HG03095 (cell line): ENCODE results near the gene DAP.

Experiments used
- ATAC-seq: cut with Tn5 transposase; IDR thresholded peaks from one replicate; pipeline ENCODE4 v1.9.1; 2021; ENCODE audit warnings: moderate library complexity; ENCODE audit not compliant: unreplicated experiment

Gene DAP

DNA sequence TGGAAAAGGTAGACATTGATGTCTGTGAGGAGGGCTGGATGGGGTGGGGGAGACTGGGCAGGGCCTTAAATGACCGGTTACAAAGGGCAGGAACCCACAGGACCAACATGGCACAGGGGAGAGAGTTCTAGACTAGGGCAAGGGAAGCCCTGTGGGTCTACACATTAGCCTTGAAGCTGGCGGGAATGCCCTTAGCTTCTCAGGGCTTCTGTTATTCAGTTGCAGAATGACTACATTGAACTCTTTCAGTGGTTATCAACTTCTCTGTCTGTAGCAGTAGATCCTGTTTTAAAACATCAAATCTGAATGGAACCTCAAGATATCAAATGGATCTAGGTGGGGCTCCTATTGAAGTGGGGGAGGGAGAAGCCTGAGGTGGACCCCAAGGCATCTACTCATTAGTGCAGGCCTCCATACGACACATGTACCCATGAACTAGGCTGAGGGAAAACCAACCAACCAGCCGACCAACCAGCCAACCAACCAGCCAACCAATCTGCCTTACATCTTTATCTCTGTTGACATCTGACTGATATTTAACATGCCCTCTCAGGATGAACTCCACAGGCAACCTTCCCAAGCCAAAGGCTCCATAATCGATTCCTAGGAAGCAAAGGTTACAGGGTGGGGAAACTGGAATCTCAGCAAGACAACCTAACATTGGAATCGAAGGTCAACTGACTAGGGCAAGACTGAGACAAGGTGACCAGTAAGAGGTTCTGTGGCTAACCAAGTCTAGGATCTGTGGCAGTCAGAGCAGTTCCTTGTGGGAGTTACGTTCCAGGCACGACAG is 48.3 kb downstream of the DAP start:
- ATAC-seq: peak; percentile 90

DNA sequence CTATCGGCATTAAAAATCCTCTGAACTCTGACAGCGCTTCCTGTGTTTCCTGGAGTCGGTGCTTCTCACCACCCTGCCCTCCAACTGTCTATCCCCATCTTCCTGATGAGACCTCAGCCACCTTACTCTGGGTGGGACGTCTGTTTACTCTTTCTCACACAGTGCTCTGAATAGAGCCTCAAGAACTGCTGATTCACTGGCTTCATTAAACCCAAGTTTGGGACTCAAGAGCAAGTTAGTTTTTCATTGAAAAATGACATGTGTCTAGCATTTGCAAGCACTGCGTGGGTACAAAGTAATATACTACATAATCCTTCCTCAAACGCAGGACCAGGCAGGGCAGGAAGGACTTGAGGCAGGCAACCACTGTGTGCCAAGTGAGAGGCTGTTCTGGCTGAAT is 49.5 kb downstream of the DAP start:
- no peak for ATAC-seq

DNA sequence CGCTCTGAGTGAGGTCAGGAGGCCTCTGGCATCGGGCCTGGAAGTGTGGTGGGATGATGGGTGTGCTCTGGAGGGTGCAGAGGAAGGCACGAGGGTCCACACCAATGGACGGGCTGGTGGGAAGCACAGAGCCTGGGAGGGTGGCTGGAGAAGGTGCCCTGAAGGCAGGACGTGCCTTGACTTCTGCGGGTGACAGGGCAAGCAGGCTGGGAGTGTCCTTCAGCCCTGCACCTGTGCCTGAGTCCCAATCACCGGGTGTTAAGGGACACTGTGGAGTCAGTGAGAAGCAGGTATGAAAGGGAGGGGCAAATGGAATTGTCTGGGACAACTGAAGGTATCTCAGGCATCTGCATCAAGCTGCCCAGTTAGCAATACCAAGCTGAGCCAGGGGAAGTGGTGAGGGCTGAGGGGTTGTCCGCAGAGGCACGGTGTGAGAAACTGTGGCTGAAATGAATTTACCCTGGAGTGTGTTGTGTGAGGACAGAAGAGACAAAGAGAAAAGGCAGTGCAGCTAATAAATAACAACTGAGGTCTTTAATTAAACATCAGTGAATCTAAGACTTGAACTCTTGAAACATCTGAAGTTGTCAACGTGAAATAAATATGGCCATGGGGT is 50.4 kb downstream of the DAP start:
- no peak for ATAC-seq

DNA sequence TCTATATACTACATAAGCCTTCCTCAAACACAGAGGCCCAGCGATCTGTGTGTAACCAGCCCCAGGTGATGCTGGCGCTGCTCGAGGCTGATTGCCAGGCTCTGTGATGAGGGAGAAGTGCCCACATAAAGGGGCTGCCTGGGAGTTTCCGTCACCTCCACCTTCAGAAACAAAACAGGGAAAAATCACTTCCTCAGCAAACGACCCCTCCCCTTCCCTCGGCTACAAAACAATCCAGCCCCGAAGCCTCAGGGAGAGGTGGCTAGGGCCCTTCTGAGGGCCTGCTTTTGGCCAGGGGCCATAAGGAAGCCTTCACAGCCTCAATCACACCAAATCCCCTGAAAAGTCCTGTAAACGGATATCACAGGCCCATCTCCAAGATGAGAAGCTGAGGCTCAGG is 51.1 kb downstream of the DAP start:
- ATAC-seq: no peak

DNA sequence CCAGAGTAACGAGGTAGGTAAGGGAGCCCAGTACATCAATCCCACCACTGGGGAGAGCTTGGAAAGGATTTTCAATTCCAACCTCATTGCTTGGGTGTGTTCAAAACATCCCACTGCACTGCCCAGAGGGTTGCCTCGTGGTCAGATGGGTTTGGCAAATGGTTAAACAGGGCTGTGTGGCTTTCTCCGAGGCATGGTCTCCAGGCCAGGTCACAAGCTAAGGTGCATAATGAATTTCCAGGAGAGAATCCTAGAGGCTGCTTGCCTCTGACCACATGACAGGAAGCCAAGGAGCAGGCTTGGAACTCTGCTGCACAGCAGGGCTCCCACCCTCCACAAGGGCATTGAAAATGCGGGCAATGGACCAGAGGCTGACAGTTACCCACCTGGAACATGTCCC is 51.6 kb downstream of the DAP start:
- no peak for ATAC-seq

DNA sequence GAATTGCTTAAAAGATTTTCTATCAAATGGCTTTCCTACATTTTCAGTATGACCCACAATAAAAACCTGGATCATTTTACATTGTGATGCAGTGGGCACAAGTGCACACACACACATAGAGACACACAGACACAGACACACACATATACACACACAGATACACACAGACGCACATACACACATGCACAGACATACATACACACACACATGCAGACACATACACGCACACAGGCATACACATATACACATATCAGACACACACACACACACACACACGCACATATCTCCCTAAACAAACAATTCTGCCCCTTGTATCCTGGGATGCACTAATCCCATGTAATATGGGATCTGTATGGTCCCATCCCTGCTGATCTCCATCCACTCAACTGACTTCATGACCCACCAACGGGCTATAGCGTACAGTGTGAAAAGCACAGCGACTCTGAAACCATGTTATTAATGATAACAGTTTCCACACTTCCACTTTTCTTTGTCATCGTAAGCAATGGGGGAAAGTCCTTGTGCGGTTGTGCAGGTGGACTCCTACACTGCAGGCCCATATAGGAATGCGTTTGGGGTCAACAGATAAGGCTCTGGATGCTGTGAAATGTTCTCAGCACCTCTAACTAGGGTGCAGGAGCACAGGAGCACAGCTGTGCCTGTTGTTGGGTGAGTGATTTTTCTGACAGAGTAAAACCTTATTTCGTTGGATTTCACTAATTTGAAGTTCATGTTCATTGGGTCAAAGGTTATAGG is 52.7 kb downstream of the DAP start:
- ATAC-seq: no peak

DNA sequence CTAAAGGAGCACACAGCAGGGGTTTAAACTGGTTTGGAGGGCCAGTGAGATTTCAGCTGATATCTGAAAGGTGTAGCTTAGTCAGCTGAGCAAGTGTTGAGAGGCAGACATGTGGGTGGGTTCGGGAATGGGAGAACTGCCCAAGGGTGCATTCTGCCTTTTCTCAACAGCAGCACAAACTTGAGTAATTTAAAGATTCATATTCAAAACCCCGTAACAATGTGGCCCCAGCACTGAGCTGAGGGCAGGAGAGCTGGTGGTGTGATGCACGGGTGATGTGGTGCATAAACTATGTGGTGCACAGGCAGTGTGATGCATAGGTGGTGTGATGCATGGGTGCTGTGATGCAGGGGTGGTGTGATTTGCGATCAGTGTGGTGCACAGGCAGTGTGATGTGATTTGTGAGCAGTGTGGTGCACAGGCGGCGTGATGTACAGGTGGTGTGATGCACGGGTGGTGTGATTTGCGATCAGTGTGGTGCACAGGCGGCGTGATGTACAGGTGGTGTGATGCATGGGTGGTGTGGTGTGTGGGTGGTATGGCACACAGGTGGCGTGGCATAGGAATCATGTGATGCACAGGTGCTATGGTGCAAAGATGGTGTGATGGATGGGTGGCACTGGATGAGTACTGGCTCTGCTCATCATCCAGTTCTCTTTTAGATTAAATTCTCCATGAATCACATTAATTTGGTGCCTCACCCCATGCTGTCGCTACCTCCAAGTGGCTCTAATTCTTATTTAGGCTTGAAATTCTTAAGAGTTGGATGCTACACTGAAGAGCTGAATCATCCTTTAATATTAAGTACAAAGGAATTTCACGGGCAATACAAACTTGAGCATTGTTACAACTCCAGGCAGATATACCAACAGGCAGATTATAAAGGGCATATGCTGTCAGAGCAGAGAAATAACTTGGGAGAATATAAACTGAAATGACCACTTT is 53.6 kb downstream of the DAP start:
- no peak for ATAC-seq

DNA sequence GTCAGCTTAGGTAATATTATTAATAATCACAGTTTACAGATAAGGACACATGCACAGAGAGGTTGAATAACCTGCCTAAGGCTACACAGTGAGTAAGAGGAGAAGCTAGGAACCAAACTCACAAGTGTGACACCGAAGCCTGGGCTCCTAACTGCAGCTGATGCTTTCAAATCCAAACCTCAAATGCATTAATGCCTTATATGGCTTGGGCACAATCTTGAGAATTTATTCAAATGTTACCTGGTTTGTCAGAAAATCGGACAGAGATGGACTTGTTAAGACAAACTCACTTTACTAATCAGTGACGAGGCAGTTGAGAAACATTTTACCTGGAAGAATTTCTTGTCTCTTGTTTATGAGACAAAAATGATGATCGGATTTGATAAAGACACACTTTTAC is 54.7 kb downstream of the DAP start:
- no peak for ATAC-seq

DNA sequence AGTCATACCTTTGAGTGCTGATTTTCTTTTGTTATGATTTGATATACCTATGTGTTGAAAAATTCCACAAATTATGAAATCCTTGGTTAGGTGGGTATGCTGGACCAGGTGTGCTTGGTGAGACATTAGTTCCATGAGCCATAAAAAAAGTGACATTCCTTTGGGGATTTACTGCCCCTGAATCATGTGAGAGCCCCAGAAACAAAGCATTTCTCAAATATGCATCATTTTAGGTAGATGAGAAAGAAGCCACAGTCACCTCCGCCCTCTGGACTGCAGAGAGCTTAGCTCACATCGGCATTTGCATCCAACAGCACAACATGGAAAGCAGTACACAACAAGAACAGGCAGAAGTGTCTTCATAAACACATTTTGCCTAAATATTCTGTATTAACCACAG is 55.3 kb downstream of the DAP start:
- no peak for ATAC-seq

DNA sequence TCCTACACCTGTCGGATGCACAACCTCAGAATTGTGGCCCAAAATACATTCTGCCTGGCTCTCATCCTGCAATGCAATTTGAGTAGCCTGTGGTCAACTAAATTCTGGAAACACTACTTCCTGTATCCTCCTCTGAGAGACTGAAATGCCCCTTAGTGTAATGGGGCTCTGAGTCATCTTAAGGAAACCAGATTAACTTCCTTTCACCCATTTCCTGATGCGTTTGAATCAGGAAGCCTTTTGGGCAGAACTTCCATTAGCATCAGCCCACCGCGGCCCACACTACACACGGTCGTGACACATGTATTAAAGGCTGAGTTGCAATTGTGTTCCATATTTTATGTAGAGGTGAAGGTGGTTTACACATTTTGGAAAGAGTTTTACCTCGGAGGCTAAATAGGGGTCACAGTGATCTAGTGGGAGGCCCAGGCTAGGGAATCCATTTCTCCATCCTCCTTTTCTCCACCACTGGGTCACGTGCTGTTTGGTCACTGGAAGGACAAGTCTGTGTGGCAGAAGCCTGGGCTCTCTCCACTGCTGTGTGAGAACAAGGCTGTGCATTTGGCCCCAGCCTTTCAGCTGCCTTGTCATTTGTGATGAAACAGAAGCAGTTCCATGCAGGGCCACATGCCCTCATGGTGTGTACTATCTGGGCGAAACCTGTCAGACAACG is 55.9 kb downstream of the DAP start:
- no peak for ATAC-seq

DNA sequence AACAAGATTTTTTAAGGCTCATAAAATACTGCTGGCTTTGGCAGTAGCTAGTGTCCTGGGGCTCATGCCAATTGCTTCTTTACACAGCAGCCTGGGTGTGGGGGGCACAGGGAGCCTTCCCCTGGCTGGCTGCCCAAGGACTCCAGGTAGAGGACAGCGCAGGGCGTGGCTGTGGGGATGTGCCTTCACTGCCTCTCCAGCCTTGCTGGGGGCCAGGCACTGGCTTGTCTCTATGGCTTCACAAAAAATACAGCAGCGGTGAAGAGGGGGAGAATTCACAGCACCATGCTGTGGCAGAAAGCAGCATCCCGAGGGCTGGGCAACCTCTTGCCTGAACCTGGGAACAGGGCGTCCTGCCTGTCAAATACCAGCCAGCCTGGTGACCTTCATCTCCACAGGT is 57.4 kb downstream of the DAP start:
- no peak for ATAC-seq

DNA sequence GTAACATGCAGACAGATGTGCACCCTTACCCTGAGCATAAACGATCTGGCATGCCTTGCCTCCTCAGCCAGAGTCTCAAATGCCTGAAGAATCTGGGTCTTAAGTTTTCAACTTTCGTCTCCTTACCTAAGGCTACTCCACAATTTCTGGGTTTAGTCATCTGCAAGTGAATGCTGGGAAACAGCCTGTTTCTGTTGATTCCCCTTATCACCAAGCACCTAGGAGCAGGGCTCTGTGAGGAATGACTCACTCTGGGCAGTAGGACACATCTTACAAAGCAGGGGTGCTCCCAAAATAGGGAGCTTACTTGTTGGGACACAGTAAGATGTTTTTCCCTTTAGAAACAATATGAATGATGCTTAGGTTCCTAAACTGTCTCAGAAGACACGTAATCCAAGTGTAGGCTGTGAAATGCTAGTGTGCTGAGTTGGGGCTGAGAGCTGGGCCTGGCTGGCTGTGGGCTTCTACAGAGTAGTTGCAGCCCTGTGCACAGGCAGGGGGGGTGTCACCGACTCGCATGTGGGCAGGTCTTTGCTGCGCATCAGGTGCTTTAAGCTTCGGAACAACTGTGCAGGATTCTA is 58.0 kb downstream of the DAP start:
- ATAC-seq: no peak

DNA sequence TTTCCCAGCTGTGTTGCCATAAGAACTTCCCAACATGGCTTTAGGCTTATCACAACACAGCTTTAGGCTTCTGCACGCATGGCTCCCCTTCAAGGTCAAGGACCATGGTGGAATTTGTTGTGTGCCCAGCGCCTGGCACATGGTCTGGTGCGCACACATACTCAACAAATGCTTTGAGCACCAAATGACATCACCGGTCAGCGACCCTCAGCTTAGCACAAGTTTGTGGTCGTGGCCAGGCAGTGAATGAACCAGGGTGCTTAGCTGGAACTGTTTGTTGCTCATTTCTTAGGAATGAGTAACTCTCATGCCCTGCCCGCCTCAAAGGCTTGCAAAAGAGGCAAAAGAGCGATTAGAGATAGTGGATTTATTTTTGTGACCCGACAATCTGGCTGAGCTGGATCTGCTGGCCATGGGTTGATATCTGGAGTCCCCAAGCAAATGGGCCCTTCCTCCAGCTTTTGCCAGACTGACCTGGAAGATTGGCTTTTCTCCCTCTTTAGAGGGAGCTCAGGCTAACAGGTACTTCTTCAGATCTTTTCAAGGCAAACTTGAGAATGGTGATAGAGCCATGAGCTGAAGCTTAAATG is 58.9 kb downstream of the DAP start:
- no peak for ATAC-seq

DNA sequence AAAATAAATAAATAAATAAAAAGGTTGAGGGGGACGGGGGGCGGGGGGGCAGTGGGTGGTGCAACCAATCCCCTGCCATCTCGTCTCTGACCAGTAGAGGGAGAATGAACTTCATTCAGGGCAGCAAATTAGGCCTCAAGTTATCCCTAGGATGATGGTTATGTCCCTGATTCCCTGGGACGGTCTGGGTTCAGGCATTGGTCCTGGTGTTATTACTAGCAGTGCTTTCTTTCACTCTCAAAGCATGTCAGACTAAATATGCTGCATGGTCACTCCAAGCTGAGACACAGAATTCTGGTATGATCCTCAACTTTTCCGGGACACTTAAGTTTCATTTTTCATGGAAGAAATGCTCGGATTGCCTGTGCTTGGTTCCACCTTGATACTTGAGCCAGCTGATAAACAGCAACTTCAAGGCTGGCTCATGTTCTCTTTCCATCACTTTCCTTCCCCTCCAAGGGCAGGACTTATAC is 59.4 kb downstream of the DAP start:
- no peak for ATAC-seq

DNA sequence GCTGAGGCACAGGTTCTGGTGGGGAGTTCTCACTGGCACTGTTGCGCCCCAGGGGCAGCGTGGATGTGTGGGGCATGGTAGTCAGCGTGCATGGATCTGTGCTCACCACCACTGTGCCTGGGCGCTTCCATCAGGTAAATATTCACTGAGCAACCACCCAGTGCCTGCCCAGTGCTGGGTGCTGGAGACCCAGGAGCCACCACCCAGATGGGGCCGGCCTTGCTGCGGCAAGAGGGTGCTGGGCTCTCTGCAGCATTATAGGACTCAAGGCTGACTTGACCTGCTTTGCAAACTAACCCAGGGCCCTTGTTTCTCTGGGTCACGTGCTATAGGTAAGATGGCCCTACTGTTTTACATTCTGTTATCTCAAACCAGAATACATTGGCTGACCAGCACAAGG is 60.5 kb downstream of the DAP start:
- peak; percentile 2 for ATAC-seq

DNA sequence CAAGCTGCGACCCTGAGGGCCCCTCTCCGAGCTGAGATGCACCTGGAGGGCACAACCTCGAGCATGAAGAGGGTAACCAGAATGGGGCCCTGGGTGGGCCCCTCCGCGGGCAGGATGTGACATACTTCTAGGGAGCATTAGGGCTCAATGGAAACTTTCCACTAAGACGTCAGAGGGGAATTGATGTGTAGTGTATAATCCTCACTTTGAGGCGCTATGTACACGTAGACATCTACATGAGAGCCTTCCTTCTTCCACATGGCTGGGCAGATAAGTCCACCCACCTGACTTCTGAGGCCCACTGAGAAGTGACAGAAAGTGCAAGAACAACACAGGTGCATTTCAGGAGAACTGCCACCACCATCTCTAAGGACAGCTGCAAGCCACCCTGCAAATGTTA is 61.0 kb downstream of the DAP start:
- peak; percentile 71 for ATAC-seq

DNA sequence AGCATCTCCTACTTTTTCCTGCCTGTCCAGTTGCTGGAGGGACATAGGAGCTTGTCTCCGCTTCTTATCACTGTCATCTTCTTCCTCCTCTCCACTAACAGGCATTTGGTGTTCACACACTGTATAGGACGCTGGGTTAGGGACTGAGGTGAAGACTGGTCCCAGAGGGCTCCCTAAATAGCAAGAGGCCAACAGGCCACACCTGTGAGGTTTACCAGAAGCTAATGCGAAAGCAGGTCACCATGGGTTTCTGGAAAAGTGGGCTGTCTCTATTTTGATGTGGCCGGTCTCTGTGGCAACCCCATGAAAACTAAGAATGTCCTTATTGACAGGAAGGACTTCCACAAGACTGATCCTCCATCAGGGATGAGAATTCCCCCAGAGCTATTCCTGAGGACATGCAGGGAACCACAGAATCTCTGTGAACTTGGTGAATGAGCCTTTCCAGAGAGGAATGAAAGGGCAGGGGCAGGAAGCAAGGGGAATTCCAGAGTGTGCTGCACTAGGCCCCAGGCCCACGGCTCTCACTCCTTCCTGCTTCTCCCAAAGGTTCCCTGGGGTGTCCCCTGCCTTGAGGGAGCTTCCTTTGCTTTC is 61.7 kb downstream of the DAP start:
- ATAC-seq: peak; percentile 41

DNA sequence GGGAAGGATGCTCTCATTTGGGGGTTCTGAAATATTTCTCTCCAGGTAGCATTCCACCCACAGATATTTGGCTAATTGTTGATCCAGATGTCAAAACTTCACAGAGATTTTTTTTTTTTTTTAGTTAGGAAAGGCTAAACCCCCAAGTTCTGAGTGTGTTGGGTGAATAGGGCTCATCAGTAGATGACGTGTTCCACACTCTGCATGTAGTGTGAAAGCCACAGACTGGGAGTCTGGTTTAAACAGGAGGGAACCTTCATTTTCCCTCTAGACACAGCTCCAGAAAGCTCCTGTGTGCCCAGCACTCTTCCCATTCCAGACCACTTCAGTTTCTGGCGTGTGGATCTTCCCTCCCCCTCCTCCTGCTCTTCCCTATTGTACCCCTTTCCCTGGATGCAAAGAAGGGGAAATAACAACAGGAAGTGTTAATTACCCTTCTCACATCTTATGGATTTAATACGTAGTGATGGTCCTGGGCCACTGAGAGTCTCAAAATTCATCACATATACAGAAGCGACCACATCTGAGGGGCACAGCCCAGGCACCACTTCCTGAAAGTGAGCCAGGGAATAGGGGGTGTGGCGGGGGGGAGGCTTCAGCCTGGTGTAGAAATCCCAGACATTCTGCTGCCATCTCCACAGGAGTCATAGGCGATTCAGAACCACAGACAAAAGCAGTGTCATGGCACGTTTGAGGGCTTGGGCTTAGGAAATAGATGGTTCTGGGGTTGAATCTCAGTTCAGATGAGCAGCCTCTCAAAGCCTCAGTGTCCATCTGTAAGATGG is 65.1 kb downstream of the DAP start:
- no peak for ATAC-seq
